Mononuclear cell (primary cell): ENCODE data around the gene CKS1B. TPM values are rescaled to one million over a fixed set of nuclear protein-coding genes. Genes with fewer than 3 reads are reported as not detected.

Experiments
- H3K27me3 ChIP-seq: 2 replicates; pipeline ENCODE4 v1.6.0; 2011; ENCODE audit warnings: low read length, control low read depth; ENCODE audit not compliant: insufficient read depth
- H3K4me1 ChIP-seq: 2 replicates; pipeline ENCODE4 v1.5.1; 2011; ENCODE audit warnings: mild to moderate bottlenecking, low read length, control low read depth; ENCODE audit not compliant: insufficient read depth
- H3K4me3 ChIP-seq: 2 replicates; pipeline ENCODE4 v1.5.1; 2011; ENCODE audit warnings: mild to moderate bottlenecking, low read length, moderate library complexity
- H3K9me3 ChIP-seq: 2 replicates; pipeline ENCODE4 v1.5.1; 2011; ENCODE audit warnings: low read depth, mild to moderate bottlenecking, control low read depth, low read length
- total RNA-seq: library from RNA; depleted of rRNA; stranded (reverse); fragments of >200 nt; gene quantifications from one replicate; pipeline ENCODE4 v1.2.3, GENCODE V29; 2012

The CKS1B gene
- total RNA-seq, 1 donor = 5.9 TPM

- Histone ChIP-seq H3K4me1 (peaks cover 52% of the 10 kb centered on the region), H3K27me3 (no peaks in the 10 kb centered on the region), H3K4me3 (no peak overlapping the region), H3K9me3 (no peaks in the 10 kb centered on the region)
These were observed 24.5 kb downstream of the CKS1B start for GRCh38 chr1:154998818-154999570.

GRCh38 chr1:154999571-155000410, 25.3 kb downstream of the CKS1B start:
- H3K27me3 ChIP-seq = no peaks in the 10 kb centered on the region
- no peaks in the 10 kb centered on the region for H3K9me3 ChIP-seq
- peak overlapping the region; percentile 32 for H3K4me3 ChIP-seq
- H3K4me1 ChIP-seq = peaks cover 59% of the 10 kb centered on the region

- H3K9me3 ChIP-seq = no peaks in the 10 kb centered on the region
- peak overlapping the region; percentile 62 for H3K4me3 ChIP-seq
- H3K4me1 ChIP-seq = peaks cover 59% of the 10 kb centered on the region
These were observed 25.9 kb downstream of the CKS1B start for GRCh38 chr1:155000411-155000725.

GRCh38 chr1:155000726-155001424, 26.4 kb downstream of the CKS1B start:
- peak overlapping the region; percentile 62 for H3K4me3 ChIP-seq
- H3K4me1 ChIP-seq = peaks cover 61% of the 10 kb centered on the region
- no peaks in the 10 kb centered on the region for H3K27me3 ChIP-seq
- no peaks in the 10 kb centered on the region for H3K9me3 ChIP-seq

More at GRCh38 chr1:155000411-155000725, 25.9 kb downstream of the CKS1B start:
- no peaks in the 10 kb centered on the region for H3K27me3 ChIP-seq

GRCh38 chr1:155001425-155001674, 26.9 kb downstream of the CKS1B start:
- Histone ChIP-seq H3K9me3 (no peaks in the 10 kb centered on the region), H3K27me3 (no peaks in the 10 kb centered on the region), H3K4me3 (peak overlapping the region; percentile 62), H3K4me1 (peaks cover 61% of the 10 kb centered on the region)

- Histone ChIP-seq H3K27me3 (no peaks in the 10 kb centered on the region), H3K4me1 (peaks cover 65% of the 10 kb centered on the region), H3K4me3 (peak overlapping the region; percentile 62), H3K9me3 (no peaks in the 10 kb centered on the region)
These were observed 27.4 kb downstream of the CKS1B start for GRCh38 chr1:155001675-155002463.

- H3K4me1 ChIP-seq = peaks cover 66% of the 10 kb centered on the region
- peak within 1 kb of the TSS; percentile 96 for H3K4me3 ChIP-seq
- H3K9me3 ChIP-seq = no peaks in the 10 kb centered on the region
- H3K27me3 ChIP-seq = no peaks in the 10 kb centered on the region
These were observed 28.2 kb downstream of the CKS1B start, which contains the start of gene ZBTB7B for GRCh38 chr1:155002464-155003226. TSS of gene ZBTB7B (plus strand) at chr1:155002802. CDS start at chr1:155014661, 11,859 bp downstream.

GRCh38 chr1:155003227-155003765, 28.8 kb downstream of the CKS1B start:
- Histone ChIP-seq H3K9me3 (no peaks in the 10 kb centered on the region), H3K27me3 (no peaks in the 10 kb centered on the region), H3K4me3 (peak overlapping the region; percentile 96), H3K4me1 (peaks cover 66% of the 10 kb centered on the region)

- H3K4me3 ChIP-seq = peak overlapping the region; percentile 96
- H3K4me1 ChIP-seq = peaks cover 67% of the 10 kb centered on the region
These were observed 29.4 kb downstream of the CKS1B start for GRCh38 chr1:155003766-155004351.

GRCh38 chr1:155004352-155005075, 30.0 kb downstream of the CKS1B start:
- Histone ChIP-seq H3K4me1 (peaks cover 66% of the 10 kb centered on the region), H3K4me3 (peak overlapping the region; percentile 96), H3K27me3 (no peaks in the 10 kb centered on the region), H3K9me3 (no peaks in the 10 kb centered on the region)

More at GRCh38 chr1:155003766-155004351, 29.4 kb downstream of the CKS1B start:
- Histone ChIP-seq H3K9me3 (no peaks in the 10 kb centered on the region), H3K27me3 (no peaks in the 10 kb centered on the region)

GRCh38 chr1:155005076-155006011, 30.9 kb downstream of the CKS1B start:
- Histone ChIP-seq H3K27me3 (no peaks in the 10 kb centered on the region), H3K4me3 (peak overlapping the region; percentile 96), H3K9me3 (no peaks in the 10 kb centered on the region), H3K4me1 (peaks cover 66% of the 10 kb centered on the region)

GRCh38 chr1:155006601-155007101, 32.2 kb downstream of the CKS1B start:
- Histone ChIP-seq H3K4me3 (no peak overlapping the region), H3K27me3 (no peaks in the 10 kb centered on the region), H3K9me3 (no peaks in the 10 kb centered on the region), H3K4me1 (peaks cover 75% of the 10 kb centered on the region)
